Transverse colon (tissue), 4 donors: ENCODE measurements around the gene ETV7. TPM values are rescaled to one million over a fixed set of nuclear protein-coding genes. Genes with fewer than 3 reads are reported as not detected.

Source experiments
- DNase-seq: peaks from one replicate; pipeline ENCODE4 v3.0.0-alpha.2; 2019
- H3K27ac ChIP-seq, 4 donors: fragments of 200-600 bp; sonication (generic); 2 replicates each; pipeline ENCODE4 v1.5.1; 2016 to 2018; ENCODE audit warnings: inconsistent platforms in 4 of 4
- H3K27me3 ChIP-seq: fragments of 200-600 bp; sonication (generic); 2 replicates; pipeline ENCODE4 v1.5.1; 2017; ENCODE audit warnings: inconsistent platforms
- H3K36me3 ChIP-seq, 4 donors: fragments of 200-600 bp; sonication (generic); 2 replicates each; pipeline ENCODE4 v1.5.1; 2017 to 2019; ENCODE audit warnings: inconsistent platforms in 4 of 4
- H3K4me1 ChIP-seq, 4 donors: fragments of 200-600 bp; sonication (generic); 2 replicates each; pipeline ENCODE4 v1.5.1; 2017 to 2020; ENCODE audit warnings: inconsistent platforms in 4 of 4
- H3K4me3 ChIP-seq, 4 donors: fragments of 200-600 bp; sonication (generic); 1 replicate in 1 of 4; 2 replicates in 3 of 4; pipeline versions ENCODE4 v1.5.1 to v1.6.1; 2017 to 2019; ENCODE audit warnings: inconsistent platforms in 4 of 4
- H3K9me3 ChIP-seq, 2 donors: fragments of 200-600 bp; sonication (generic); 2 replicates each; pipeline ENCODE4 v1.5.1; 2017 to 2019; ENCODE audit warnings: inconsistent platforms in 2 of 2
- CTCF ChIP-seq, 5 experiments: fragments of 200-600 bp in 3 of 5; fragments of 450-650 bp in 2 of 5; sonication (generic) in 3 of 5; IDR thresholded peaks; 1 replicate in 2 of 5; 2 replicates in 3 of 5; pipeline ENCODE4 v1.5.1; 2016 to 2017; ENCODE audit warnings: antibody characterized with exemption in 5 of 5, inconsistent platforms in 3 of 5, mild to moderate bottlenecking in 2 of 5, moderate library complexity in 1 of 5
- EP300 ChIP-seq: sonication (generic); formaldehyde crosslinking; IDR thresholded peaks from one replicate; pipeline ENCODE4 v1.6.1; 2017; ENCODE audit warnings: antibody characterized with exemption, low read depth
- POLR2A ChIP-seq: fragments of 450-650 bp; IDR thresholded peaks from one replicate; pipeline ENCODE4 v1.6.1; 2016; ENCODE audit warnings: antibody characterized with exemption, mild to moderate bottlenecking, moderate library complexity
- POLR2AphosphoS5 ChIP-seq, 3 donors: sonication (generic); formaldehyde crosslinking; IDR thresholded peaks; one replicate each; pipeline ENCODE4 v1.6.1; 2016; ENCODE audit warnings: antibody characterized with exemption in 3 of 3
- WGBS, 2 donors: methylation state at CpG; one replicate each; pipeline ENCODE4 v1.1.5; 2018; ENCODE audit warnings: low coverage in 1 of 2; 5-methylcytosine and 5-hydroxymethylcytosine counted together
- in situ Hi-C, 4 donors: fragments of 200-750 bp; cut with MboI; loops; one replicate each; pipeline versions ENCODE4 v1.15.0 to v1.15.1; 2017; ENCODE audit warnings: low sequenced_read_pairs in 3 of 4, low pct_ligation_motif_present in 1 of 4, low pct_unique_long_range_greater_than_20kb in 1 of 4
- intact Hi-C: fragments of 100-400 bp; cut with DNase I; formaldehyde crosslinking; loops from one replicate; pipeline ENCODE4 v1.15.1; 2023; ENCODE audit warnings: low total_unique reads
- total RNA-seq, 4 donors: library from RNA; depleted of rRNA; stranded (reverse); fragments of >200 nt; gene quantifications; one replicate each; pipeline ENCODE4 v1.1.0, GENCODE V29; 2016

ETV7 gene
- total RNA-seq, 4 donors from 2014 or later = 1.3 to 4.2 (median 3.0) TPM

GRCh38 chr6:36430351-36430750 lies 42.9 kb upstream of the ETV7 start:
- TF ChIP-seq CTCF (IDR thresholded peaks at IDR 0.05) = no peak
- Histone ChIP-seq H3K27ac (no peak overlapping the region), H3K4me1 (no peaks in the 10 kb centered on the region), H3K36me3 (no peaks in the 10 kb centered on the region), H3K4me3 (no peak overlapping the region), H3K9me3 (no peaks in the 10 kb centered on the region), H3K27me3 (no peaks in the 10 kb centered on the region)
- DNase-seq = no peak
- intact Hi-C loops = no loop called here
- 83 to 90% methylated on average over 2 of the region's 2 CpGs for WGBS, 2 donors
- in situ Hi-C loops = loop anchor here in 1 of 4 donors (25.0 kb wide), 1 partner anchor 157 kb away; the partner anchor contains the start of gene SRSF3

- Histone ChIP-seq H3K27ac (no peak overlapping the region), H3K4me1 (peaks cover 0 to under 1% (median 0%) of the 10 kb centered on the region in 4 donors), H3K36me3 (no peaks in the 10 kb centered on the region), H3K4me3 (no peak overlapping the region), H3K9me3 (no peaks in the 10 kb centered on the region), H3K27me3 (no peaks in the 10 kb centered on the region)
- no peak for TF ChIP-seq POLR2A
- no peak for TF ChIP-seq EP300
- TF ChIP-seq CTCF (IDR thresholded peaks at IDR 0.05) = peak in 3 of 5 experiments; percentile 24 to 33 (median 27)
- WGBS, 2 donors = 68% methylated on average over 4 of the region's 4 CpGs; no CpG with 5 or more reads in 1 of the 2 donors
- in situ Hi-C loops (loop anchor here in 3 of 4 donors (10.0 to 25.0 kb wide), 2 partner anchors 156 to 158 kb away; partner anchors contain the start of gene SRSF3 (in 1 of the 3)), intact Hi-C loops (loop anchor here (10.0 kb wide), 1 partner anchor 246 kb away; the partner anchor contains the start of gene CDKN1A)
- no peak for DNase-seq
Observed at GRCh38 chr6:36428911-36429310, 41.4 kb upstream of the ETV7 start.

- no peak for DNase-seq
- intact Hi-C loops = loop anchor here (10.0 kb wide), 1 partner anchor 248 kb away; the partner anchor contains the start of gene CDKN1A
- no peak for TF ChIP-seq EP300
- no peak for TF ChIP-seq CTCF (IDR thresholded peaks at IDR 0.05)
- no peak for TF ChIP-seq POLR2AphosphoS5 (IDR thresholded peaks at IDR 0.05)
- TF ChIP-seq POLR2A = no peak
- Histone ChIP-seq H3K9me3 (no peaks in the 10 kb centered on the region), H3K4me1 (peaks cover 0 to 11% (median 4%) of the 10 kb centered on the region in 4 donors), H3K4me3 (no peak overlapping the region), H3K36me3 (no peaks in the 10 kb centered on the region), H3K27ac (no peak overlapping the region), H3K27me3 (no peaks in the 10 kb centered on the region)
- WGBS, 2 donors = 92 to 100% methylated on average over 2 to 3 of the region's 3 CpGs
- in situ Hi-C loops = loop anchor here in 3 of 4 donors (10.0 to 25.0 kb wide), 2 partner anchors 158 to 161 kb away; partner anchors contain the start of gene SRSF3 (in 1 of the 3)
Observed at GRCh38 chr6:36426622-36427021, 39.2 kb upstream of the ETV7 start.

GRCh38 chr6:36423101-36423824 lies 35.8 kb upstream of the ETV7 start:
- no peaks in the 10 kb centered on the region for H3K9me3 ChIP-seq
- intact Hi-C loops = loop anchor here (1.0 to 10.0 kb wide), 2 partner anchors 20 to 252 kb away; partner anchors contain the start of gene CDKN1A
- H3K36me3 ChIP-seq = no peaks in the 10 kb centered on the region
- H3K27ac ChIP-seq = peak overlapping the region; percentile 83 to 93 (median 92)
- H3K4me1 ChIP-seq = peaks cover 0 to 11% (median 4%) of the 10 kb centered on the region in 4 donors
- 0 to 1% methylated on average over 1 to 51 of the region's 51 CpGs for WGBS, 2 donors
- TF ChIP-seq EP300 (no peak), POLR2AphosphoS5 (IDR thresholded peaks at IDR 0.05) (peak; percentile 69 to 86 (median 74)), POLR2A (peak; percentile 60), CTCF (IDR thresholded peaks at IDR 0.05) (peak; percentile 50 to 86 (median 59))
- H3K27me3 ChIP-seq = no peaks in the 10 kb centered on the region
- peak overlapping the region; percentile 33 to 70 (median 44) for H3K4me3 ChIP-seq
- DNase-seq = peak; percentile 99
- in situ Hi-C loops = loop anchor here in 3 of 4 donors (10.0 to 25.0 kb wide), 3 partner anchors 139 to 289 kb away; no protein-coding TSS in a partner anchor
